ENCODE measurements around the gene ZNF594.

DNA sequence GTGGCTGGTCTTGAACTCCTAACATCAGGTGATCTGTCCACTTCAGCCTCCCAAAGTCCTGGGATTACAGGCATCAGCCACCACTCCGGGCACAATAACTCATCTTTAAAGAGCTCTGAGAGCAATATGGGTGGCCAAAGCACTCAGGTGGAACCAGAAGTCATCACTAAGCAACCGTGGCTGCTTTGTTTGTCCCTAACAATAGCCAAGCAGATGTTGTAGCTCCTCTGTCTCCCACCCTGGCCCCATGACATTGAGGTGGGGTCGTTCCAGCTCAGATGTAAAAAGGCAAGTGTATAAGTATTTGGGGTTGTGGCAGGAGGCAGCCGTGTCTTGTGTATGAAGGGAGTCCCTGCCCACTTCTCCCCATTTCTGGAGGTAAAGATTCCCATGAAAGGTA, 46.7 kb upstream of the ZNF594 start:
- TF ChIP-seq EZH2 (IDR thresholded peaks at IDR 0.05; ENCODE audit: insufficient read depth, poor library complexity, severe bottlenecking): no peak
- TF ChIP-seq EZH2phosphoT487 (IDR thresholded peaks at IDR 0.05; ENCODE audit: insufficient read depth, low read depth): no peak

Data from GM23248 (cell line).